Measurements from ENCODE around the gene MYO7B.

DNA sequence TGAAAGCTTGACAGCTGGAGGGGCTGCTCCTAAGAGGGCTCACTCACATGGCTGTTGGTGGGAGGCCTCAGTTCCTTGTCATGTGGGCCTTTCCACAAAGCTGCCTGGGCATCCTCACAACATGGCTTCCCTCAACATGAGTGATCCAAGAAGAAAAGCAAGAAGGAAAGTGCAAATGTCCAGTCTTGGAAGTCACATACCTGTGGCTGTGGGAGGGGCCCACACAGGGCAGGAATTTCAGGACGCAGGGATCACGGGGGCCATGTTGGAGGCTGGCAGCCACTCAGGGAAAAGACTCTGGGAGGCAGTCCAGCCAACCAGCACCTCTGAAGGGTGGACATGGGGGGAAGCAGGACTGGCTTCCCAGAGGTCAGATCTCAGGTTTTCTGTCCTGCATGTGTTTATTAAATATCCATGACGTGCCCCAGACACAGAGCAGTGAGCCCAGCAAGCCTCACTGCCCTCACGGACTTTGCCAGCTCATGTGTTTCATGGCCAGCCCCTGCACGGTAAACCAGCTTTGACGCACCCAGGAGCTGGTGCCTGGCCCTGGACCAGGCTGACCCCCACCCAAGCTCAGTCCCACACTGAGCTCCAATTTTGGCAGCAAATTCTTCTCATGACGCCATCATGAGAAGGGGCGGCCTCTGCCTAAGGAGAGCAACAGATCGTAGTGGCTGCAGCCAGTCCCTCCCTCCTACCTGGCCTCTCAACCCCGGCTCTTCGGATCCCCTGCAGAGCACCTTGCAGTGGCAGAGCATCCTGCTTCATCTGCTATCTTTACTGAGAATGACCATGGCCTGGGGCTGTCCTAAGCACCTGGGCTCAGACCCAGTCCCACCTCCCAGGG lies 75.8 kb downstream of the MYO7B start:
- TF ChIP-seq POLR2A (IDR thresholded peaks at IDR 0.05): no peak
- TF ChIP-seq, protein P1, sequence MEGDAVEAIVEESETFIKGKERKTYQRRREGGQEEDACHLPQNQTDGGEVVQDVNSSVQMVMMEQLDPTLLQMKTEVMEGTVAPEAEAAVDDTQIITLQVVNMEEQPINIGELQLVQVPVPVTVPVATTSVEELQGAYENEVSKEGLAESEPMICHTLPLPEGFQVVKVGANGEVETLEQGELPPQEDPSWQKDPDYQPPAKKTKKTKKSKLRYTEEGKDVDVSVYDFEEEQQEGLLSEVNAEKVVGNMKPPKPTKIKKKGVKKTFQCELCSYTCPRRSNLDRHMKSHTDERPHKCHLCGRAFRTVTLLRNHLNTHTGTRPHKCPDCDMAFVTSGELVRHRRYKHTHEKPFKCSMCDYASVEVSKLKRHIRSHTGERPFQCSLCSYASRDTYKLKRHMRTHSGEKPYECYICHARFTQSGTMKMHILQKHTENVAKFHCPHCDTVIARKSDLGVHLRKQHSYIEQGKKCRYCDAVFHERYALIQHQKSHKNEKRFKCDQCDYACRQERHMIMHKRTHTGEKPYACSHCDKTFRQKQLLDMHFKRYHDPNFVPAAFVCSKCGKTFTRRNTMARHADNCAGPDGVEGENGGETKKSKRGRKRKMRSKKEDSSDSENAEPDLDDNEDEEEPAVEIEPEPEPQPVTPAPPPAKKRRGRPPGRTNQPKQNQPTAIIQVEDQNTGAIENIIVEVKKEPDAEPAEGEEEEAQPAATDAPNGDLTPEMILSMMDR (IDR thresholded peaks at IDR 0.05): no peak

Data from breast epithelium (tissue), 3 donors.